ENCODE data around the gene ERCC3. TPM values are rescaled to one million over a fixed set of nuclear protein-coding genes. Genes with fewer than 3 reads are reported as not detected.

The ERCC3 gene
- total RNA-seq (ENCODE audit: unreplicated experiment): 45.1 TPM
- long read RNA-seq, transcript ERCC3-201 (15 exons, 2,750 nt): major isoform, 29 of 47 reads
- long read RNA-seq, partial matches to known transcripts: 7 of 47 reads
- long read RNA-seq, other reads (novel, unspliced or antisense): 9 of 47 reads

DNA sequence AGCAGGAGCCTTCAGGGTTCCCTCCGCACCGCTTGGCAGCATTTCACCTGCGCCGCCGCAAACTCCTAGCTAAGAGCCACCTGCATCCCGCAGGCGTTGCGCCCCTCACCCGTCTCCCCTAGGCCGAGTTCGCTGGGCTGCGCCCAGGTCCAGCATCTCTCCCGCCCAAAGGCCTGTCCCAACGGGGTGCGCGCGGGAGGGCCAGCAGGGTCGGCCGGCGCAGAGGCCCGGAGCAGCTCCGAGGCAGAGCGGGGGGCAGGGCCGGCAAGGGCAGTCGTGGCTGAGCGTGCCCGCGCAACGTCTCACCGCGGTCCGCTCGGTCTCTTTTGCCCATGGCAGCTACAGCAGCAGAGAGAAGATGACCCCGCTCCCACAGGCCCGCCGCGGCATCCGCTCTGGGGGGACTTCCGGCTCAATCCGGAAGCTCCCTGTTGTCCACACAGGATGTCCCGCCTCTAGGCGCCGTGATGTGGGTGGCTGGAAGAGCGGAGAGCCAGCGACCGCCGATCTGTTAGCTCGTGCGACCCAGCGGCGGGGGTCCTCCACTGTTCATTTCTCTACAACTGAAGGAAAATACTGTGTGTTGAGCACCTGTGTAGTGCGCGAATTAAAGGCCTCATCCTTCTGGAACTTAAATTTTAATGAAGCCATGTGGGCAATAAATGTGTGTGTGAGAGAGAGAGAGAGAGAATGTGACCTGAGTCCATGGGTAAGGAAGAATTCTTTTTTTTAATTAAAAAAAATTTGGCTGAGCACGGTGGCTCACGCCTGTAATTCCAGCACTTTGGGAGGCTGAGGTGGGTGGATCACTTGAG, at the start of gene ERCC3:
TSS of gene ERCC3 (minus strand) at position 397 of the 815 bp plus-strand sequence. CDS start at position 334, 63 bp downstream.
- Mint-ChIP-seq H3K9me3 (ENCODE audit: unreplicated experiment) (no peaks in the 10 kb centered on the region), H3K36me3 (ENCODE audit: low read depth, unreplicated experiment) (peaks cover 11% of the 10 kb centered on the region), H3K4me3 (ENCODE audit: unreplicated experiment) (peak within 1 kb of the TSS; percentile 99), H3K27ac (ENCODE audit: unreplicated experiment) (peak within 1 kb of the TSS; percentile 98), H3K4me1 (ENCODE audit: unreplicated experiment) (peaks cover 15% of the 10 kb centered on the region), H3K27me3 (ENCODE audit: unreplicated experiment) (peaks cover 4% of the 10 kb centered on the region)
- peak; percentile 77 for DNase-seq (ENCODE audit: low spot score)
- TF ChIP-seq, protein P1, sequence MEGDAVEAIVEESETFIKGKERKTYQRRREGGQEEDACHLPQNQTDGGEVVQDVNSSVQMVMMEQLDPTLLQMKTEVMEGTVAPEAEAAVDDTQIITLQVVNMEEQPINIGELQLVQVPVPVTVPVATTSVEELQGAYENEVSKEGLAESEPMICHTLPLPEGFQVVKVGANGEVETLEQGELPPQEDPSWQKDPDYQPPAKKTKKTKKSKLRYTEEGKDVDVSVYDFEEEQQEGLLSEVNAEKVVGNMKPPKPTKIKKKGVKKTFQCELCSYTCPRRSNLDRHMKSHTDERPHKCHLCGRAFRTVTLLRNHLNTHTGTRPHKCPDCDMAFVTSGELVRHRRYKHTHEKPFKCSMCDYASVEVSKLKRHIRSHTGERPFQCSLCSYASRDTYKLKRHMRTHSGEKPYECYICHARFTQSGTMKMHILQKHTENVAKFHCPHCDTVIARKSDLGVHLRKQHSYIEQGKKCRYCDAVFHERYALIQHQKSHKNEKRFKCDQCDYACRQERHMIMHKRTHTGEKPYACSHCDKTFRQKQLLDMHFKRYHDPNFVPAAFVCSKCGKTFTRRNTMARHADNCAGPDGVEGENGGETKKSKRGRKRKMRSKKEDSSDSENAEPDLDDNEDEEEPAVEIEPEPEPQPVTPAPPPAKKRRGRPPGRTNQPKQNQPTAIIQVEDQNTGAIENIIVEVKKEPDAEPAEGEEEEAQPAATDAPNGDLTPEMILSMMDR (IDR thresholded peaks at IDR 0.05; ENCODE audit: unreplicated experiment): no peak

DNA sequence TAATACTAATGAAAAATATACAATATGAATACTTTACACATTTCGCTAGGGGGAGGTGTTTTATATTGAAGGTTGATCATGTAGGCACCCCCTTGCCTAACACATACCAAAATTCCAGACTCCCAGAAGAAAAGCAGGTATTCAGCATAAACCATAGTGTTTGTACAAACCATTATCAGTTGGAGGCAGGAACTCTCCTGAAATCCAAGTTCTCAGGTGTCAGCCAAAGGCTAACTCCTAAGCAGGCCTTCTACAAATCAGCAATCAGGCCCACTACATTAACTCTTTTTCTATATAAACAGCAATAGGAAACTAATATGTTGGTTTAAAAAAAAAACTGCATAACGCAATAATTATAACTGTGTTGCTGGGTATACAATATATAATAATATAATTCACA, 49.3 kb upstream of the ERCC3 start:
- Mint-ChIP-seq H3K4me1 (ENCODE audit: unreplicated experiment) (peaks cover 19% of the 10 kb centered on the region), H3K9me3 (ENCODE audit: unreplicated experiment) (no peaks in the 10 kb centered on the region), H3K27me3 (ENCODE audit: unreplicated experiment) (peaks cover 2% of the 10 kb centered on the region), H3K27ac (ENCODE audit: unreplicated experiment) (no peak overlapping the region), H3K36me3 (ENCODE audit: low read depth, unreplicated experiment) (no peaks in the 10 kb centered on the region), H3K4me3 (ENCODE audit: unreplicated experiment) (no peak overlapping the region)
- TF ChIP-seq, protein P1 (IDR thresholded peaks at IDR 0.05; ENCODE audit: unreplicated experiment): no peak
- DNase-seq (ENCODE audit: low spot score): no peak

GRCh38 chr2:127342101-127342500, 48.2 kb upstream of the ERCC3 start:
- Mint-ChIP-seq H3K4me3 (ENCODE audit: unreplicated experiment) (no peak overlapping the region), H3K4me1 (ENCODE audit: unreplicated experiment) (peaks cover 17% of the 10 kb centered on the region), H3K36me3 (ENCODE audit: low read depth, unreplicated experiment) (no peaks in the 10 kb centered on the region), H3K9me3 (ENCODE audit: unreplicated experiment) (no peaks in the 10 kb centered on the region), H3K27me3 (ENCODE audit: unreplicated experiment) (peaks cover 2% of the 10 kb centered on the region), H3K27ac (ENCODE audit: unreplicated experiment) (peak overlapping the region; percentile 26)
- no peak for DNase-seq (ENCODE audit: low spot score)
- TF ChIP-seq, protein P1 (IDR thresholded peaks at IDR 0.05; ENCODE audit: unreplicated experiment): no peak

DNA sequence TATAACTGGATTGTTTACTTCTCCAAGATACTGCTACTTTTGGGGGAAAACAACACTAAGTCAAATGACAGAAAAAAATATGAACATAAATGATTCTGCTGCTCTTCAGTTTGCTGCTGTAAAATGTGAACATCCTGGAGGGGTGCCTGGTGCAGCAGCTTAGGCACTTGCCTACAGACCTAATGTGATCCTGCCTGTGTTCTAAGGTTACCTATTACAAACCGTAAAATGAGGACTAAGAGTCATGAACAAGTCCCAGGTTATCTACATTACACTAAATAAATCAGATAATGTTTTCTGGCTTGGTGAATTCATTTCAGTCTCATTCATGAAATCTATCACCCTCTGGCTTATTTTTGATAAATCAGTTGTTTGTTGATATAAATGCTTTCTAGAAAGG, 38.4 kb upstream of the ERCC3 start:
- Mint-ChIP-seq H3K27ac (ENCODE audit: unreplicated experiment) (no peak overlapping the region), H3K36me3 (ENCODE audit: low read depth, unreplicated experiment) (peaks cover 4% of the 10 kb centered on the region), H3K4me3 (ENCODE audit: unreplicated experiment) (no peak overlapping the region), H3K4me1 (ENCODE audit: unreplicated experiment) (no peaks in the 10 kb centered on the region), H3K9me3 (ENCODE audit: unreplicated experiment) (no peaks in the 10 kb centered on the region), H3K27me3 (ENCODE audit: unreplicated experiment) (no peaks in the 10 kb centered on the region)
- TF ChIP-seq, protein P1 (IDR thresholded peaks at IDR 0.05; ENCODE audit: unreplicated experiment): no peak
- no peak for DNase-seq (ENCODE audit: low spot score)

GRCh38 chr2:127330753-127331152, 36.8 kb upstream of the ERCC3 start:
- no peak overlapping the region for H3K4me3 Mint-ChIP-seq (ENCODE audit: unreplicated experiment)
- TF ChIP-seq, protein P1 (IDR thresholded peaks at IDR 0.05; ENCODE audit: unreplicated experiment): no peak

More at GRCh38 chr2:127330753-127331152, 36.8 kb upstream of the ERCC3 start:
- Mint-ChIP-seq H3K27me3 (ENCODE audit: unreplicated experiment) (no peaks in the 10 kb centered on the region), H3K27ac (ENCODE audit: unreplicated experiment) (no peak overlapping the region), H3K9me3 (ENCODE audit: unreplicated experiment) (no peaks in the 10 kb centered on the region), H3K36me3 (ENCODE audit: low read depth, unreplicated experiment) (peaks cover 4% of the 10 kb centered on the region), H3K4me1 (ENCODE audit: unreplicated experiment) (no peaks in the 10 kb centered on the region)
- DNase-seq (ENCODE audit: low spot score): no peak
